Upper lobe of left lung (tissue), 4 donors: ENCODE results near the gene AHRR.

Experiments used
- CTCF ChIP-seq, 6 experiments: fragments of 450-650 bp in 4 of 6; fragments of 200-600 bp in 2 of 6; sonication (generic) in 2 of 6; IDR thresholded peaks; one replicate each; pipeline ENCODE4 v1.5.1; 2016 to 2019; ENCODE audit warnings: antibody characterized with exemption in 6 of 6
- POLR2A ChIP-seq, 4 donors: fragments of 450-650 bp; IDR thresholded peaks; one replicate each; pipeline ENCODE4 v1.5.1; 2016 to 2017; ENCODE audit warnings: antibody characterized with exemption in 4 of 4, mild to moderate bottlenecking in 2 of 4

DNA sequence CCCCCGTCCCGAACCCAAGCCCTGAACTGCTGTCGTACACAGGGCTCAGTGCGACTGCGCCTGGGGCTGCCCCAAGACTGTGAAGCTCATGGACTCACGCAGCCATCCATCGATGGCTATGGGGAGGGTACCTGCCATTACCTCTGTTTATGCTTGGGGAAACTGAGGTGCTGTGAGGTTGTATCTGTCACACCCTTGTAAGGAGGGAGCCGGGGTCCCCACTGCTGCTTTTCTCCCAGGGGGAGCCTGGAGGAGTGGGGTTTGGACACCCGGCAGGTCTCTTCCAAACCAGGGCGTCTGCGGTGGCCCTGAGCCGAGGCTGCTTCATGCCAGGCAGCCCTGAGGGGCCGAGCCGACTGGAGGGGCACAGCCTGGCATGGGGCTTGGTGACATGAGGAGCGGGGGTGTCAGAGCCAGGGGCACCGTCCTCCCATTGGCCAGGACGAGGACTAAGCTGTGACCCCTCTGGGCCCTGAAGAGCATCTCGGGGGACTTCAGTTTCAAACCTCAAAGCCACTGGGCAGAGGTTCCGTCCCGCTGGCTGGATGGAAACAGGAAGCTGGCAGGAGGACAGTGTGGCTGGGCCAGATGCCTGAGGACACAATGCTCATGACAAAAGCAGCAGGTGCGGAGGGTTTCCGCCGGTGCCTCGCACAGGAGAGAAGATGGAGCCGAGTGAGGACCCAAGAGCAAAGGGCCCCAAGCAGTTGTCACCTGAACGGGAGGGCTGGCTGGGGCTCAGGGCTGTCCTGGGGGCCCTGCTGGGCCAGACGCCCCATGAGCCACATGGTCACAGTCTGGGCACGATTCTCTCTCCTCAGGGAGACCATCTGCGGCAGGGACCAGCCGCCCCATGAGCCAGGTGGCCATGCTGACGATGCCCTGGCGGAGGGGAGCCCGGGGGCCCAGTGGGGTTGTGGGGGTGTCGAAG, 67.0 kb downstream of the AHRR start:
- no peak for TF ChIP-seq POLR2A (IDR thresholded peaks at IDR 0.05)
- no peak for TF ChIP-seq CTCF (IDR thresholded peaks at IDR 0.05)
